Panc1 (cell line): Measurements from ENCODE around the gene GATD1. TPM values are rescaled to one million over a fixed set of nuclear protein-coding genes. Genes with fewer than 3 reads are reported as not detected.

Source experiments
- ATAC-seq: fragments of 200-7000 bp; cut with Tn5 transposase; 2 replicates; pipeline ENCODE4 v1.9.1; 2020; ENCODE audit warnings: mild to moderate bottlenecking, moderate library complexity
- BruUV-seq: library from RNA; stranded (reverse); fragments of 400-500 nt; replicated peaks from 2 replicates; lab custom pipeline; 2021; lab: Mats Ljungman, UMichigan
- CTCF ChIA-PET: fragments of 300-600 bp; sonication (Branson Sonifier 250); formaldehyde crosslinking; loops from one replicate; lab custom pipeline; 2022; ENCODE audit warnings: antibody characterized with exemption; lab: Charles Lee
- POLR2A ChIA-PET: fragments of 300-600 bp; sonication (Branson Sonifier 250); formaldehyde crosslinking; loops from one replicate; lab custom pipeline; 2022; ENCODE audit warnings: antibody characterized with exemption; lab: Charles Lee
- DNase-seq: peaks from one replicate; pipeline ENCODE4 v3.0.0-alpha.2; 2010; ENCODE audit warnings: low read depth, low spot score
- H3K27ac ChIP-seq: 2 replicates; pipeline ENCODE4 v1.5.1; 2011; ENCODE audit warnings: mild to moderate bottlenecking, low read length, inconsistent platforms
- H3K27me3 ChIP-seq: fragments of 200-500 bp; sonication (Bioruptor generic); 2 replicates; pipeline ENCODE4 v1.6.0; 2014; ENCODE audit warnings: low read length, inconsistent platforms; ENCODE audit not compliant: control insufficient read depth, insufficient read depth
- H3K36me3 ChIP-seq: fragments of 200-500 bp; sonication (Bioruptor generic); 2 replicates; pipeline ENCODE4 v1.5.1; 2014; ENCODE audit warnings: inconsistent platforms, mild to moderate bottlenecking, low read length, moderate library complexity; ENCODE audit not compliant: control insufficient read depth, insufficient read depth
- H3K4me1 ChIP-seq: 2 replicates; pipeline ENCODE4 v1.5.1; 2011; ENCODE audit warnings: inconsistent platforms, mild to moderate bottlenecking, low read length, moderate library complexity; ENCODE audit not compliant: control insufficient read depth, insufficient read depth
- H3K4me3 ChIP-seq, 2 experiments: 2 replicates each; pipeline ENCODE4 v1.5.1; 2011 to 2012; ENCODE audit warnings: low read depth in 2 of 2, low read length in 2 of 2, mild to moderate bottlenecking in 2 of 2, inconsistent platforms in 1 of 2, moderate library complexity in 1 of 2
- H3K9me3 ChIP-seq: fragments of 200-500 bp; sonication (Bioruptor generic); 2 replicates; pipeline ENCODE4 v1.5.1; 2014; ENCODE audit warnings: low read depth, mild to moderate bottlenecking, inconsistent platforms, low read length, moderate library complexity; ENCODE audit not compliant: control insufficient read depth, insufficient read depth
- POLR2AphosphoS5 ChIP-seq: IDR thresholded peaks from 2 replicates; pipeline ENCODE4 v1.6.1; 2012; ENCODE audit warnings: mild to moderate bottlenecking, low read depth, low read length, moderate library complexity
- SIN3A ChIP-seq: IDR thresholded peaks from 2 replicates; pipeline ENCODE4 v1.6.1; 2012; ENCODE audit warnings: low read depth, mild to moderate bottlenecking, low read length, moderate library complexity, borderline replicate concordance; ENCODE audit not compliant: insufficient read depth
- TCF7L2 ChIP-seq: IDR thresholded peaks from 2 replicates; pipeline ENCODE4 v1.6.1; 2011; ENCODE audit warnings: mild to moderate bottlenecking, low read depth, low read length, inconsistent platforms
- in situ Hi-C: cut with HindIII; loops from 2 replicates; pipeline ENCODE4 v1.10.0; 2016; ENCODE audit warnings: low sequenced_read_pairs, low pct_unique_long_range_greater_than_20kb
- intact Hi-C: fragments of 100-400 bp; cut with micrococcal nuclease; formaldehyde crosslinking; loops from one replicate; pipeline ENCODE4 v1.10.0; 2022; ENCODE audit not compliant: unreplicated experiment
- total RNA-seq: library from RNA; stranded (reverse); gene quantifications from one replicate; pipeline ENCODE4 v1.2.1, GENCODE V29; 2021; ENCODE audit not compliant: unreplicated experiment
- TF ChIP-seq, protein P1 (sequence below), 2 experiments: IDR thresholded peaks; 2 replicates each; pipeline ENCODE4 v1.6.1; 2011 to 2012; ENCODE audit warnings: low read depth in 2 of 2, control low read depth in 1 of 2, low read length in 1 of 2, mild to moderate bottlenecking in 1 of 2, moderate library complexity in 1 of 2; ENCODE audit not compliant: insufficient read depth in 1 of 2
- TF ChIP-seq, protein P2 (sequence below): fragments of 450-650 bp; IDR thresholded peaks from 2 replicates; pipeline ENCODE4 v1.5.1; 2017; ENCODE audit warnings: mild to moderate bottlenecking

The GATD1 gene
- total RNA-seq, 1 experiment from 2014 or later: 229 TPM

DNA sequence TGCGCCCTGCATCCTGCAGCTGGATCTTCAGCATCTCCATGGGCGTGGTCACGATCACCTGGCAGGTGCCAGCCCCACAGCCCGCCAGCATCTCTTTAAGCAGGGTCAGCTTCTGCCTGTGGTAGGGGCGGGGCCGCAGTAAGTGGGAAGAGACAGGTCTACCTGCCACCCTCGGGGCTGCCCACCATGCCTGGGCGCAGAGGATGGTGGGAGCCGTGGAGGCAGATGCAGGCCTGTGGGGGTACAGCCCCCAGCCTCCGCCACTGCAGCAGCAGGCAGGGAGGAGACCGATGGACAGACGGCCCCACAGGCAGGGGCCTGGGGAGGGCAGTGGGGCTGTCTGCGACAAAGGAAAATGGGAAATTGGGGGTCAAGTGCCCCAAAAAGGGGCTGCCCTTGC, 15.6 kb upstream of the GATD1 start:
- Histone ChIP-seq H3K27me3 (no peaks in the 10 kb centered on the region), H3K4me3 (no peak overlapping the region), H3K9me3 (no peaks in the 10 kb centered on the region), H3K4me1 (peaks cover 62% of the 10 kb centered on the region), H3K27ac (no peak overlapping the region; the same call in 1 of the 2 replicates), H3K36me3 (no peaks in the 10 kb centered on the region; the same call in none of the 2 replicates)
- ChIA-PET POLR2A (no interaction called here), CTCF (no interaction called here)
- ATAC-seq (no peak), DNase-seq (no peak)
- intact Hi-C loops (no loop called here), in situ Hi-C loops (no loop called here)
- TF ChIP-seq SIN3A (no peak), POLR2AphosphoS5 (no peak; the same call in 1 of the 2 replicates), TCF7L2 (no peak)
- TF ChIP-seq, protein P1, sequence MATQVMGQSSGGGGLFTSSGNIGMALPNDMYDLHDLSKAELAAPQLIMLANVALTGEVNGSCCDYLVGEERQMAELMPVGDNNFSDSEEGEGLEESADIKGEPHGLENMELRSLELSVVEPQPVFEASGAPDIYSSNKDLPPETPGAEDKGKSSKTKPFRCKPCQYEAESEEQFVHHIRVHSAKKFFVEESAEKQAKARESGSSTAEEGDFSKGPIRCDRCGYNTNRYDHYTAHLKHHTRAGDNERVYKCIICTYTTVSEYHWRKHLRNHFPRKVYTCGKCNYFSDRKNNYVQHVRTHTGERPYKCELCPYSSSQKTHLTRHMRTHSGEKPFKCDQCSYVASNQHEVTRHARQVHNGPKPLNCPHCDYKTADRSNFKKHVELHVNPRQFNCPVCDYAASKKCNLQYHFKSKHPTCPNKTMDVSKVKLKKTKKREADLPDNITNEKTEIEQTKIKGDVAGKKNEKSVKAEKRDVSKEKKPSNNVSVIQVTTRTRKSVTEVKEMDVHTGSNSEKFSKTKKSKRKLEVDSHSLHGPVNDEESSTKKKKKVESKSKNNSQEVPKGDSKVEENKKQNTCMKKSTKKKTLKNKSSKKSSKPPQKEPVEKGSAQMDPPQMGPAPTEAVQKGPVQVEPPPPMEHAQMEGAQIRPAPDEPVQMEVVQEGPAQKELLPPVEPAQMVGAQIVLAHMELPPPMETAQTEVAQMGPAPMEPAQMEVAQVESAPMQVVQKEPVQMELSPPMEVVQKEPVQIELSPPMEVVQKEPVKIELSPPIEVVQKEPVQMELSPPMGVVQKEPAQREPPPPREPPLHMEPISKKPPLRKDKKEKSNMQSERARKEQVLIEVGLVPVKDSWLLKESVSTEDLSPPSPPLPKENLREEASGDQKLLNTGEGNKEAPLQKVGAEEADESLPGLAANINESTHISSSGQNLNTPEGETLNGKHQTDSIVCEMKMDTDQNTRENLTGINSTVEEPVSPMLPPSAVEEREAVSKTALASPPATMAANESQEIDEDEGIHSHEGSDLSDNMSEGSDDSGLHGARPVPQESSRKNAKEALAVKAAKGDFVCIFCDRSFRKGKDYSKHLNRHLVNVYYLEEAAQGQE (IDR thresholded peaks at IDR 0.05; ENCODE audit: insufficient read depth in 1 of 2, low read depth in 2 of 2, low read length in 1 of 2): no peak
- TF ChIP-seq, protein P2, sequence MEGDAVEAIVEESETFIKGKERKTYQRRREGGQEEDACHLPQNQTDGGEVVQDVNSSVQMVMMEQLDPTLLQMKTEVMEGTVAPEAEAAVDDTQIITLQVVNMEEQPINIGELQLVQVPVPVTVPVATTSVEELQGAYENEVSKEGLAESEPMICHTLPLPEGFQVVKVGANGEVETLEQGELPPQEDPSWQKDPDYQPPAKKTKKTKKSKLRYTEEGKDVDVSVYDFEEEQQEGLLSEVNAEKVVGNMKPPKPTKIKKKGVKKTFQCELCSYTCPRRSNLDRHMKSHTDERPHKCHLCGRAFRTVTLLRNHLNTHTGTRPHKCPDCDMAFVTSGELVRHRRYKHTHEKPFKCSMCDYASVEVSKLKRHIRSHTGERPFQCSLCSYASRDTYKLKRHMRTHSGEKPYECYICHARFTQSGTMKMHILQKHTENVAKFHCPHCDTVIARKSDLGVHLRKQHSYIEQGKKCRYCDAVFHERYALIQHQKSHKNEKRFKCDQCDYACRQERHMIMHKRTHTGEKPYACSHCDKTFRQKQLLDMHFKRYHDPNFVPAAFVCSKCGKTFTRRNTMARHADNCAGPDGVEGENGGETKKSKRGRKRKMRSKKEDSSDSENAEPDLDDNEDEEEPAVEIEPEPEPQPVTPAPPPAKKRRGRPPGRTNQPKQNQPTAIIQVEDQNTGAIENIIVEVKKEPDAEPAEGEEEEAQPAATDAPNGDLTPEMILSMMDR: no peak
- BruUV-seq: no TSS peak

- Histone ChIP-seq H3K27ac (no peak overlapping the region), H3K27me3 (no peaks in the 10 kb centered on the region), H3K36me3 (no peaks in the 10 kb centered on the region; the same call in none of the 2 replicates), H3K9me3 (no peaks in the 10 kb centered on the region), H3K4me3 (no peak overlapping the region), H3K4me1 (peaks cover 62% of the 10 kb centered on the region)
- TF ChIP-seq TCF7L2 (no peak), POLR2AphosphoS5 (no peak), SIN3A (no peak)
- TF ChIP-seq, protein P2: no peak
- TF ChIP-seq, protein P1 (IDR thresholded peaks at IDR 0.05; ENCODE audit: insufficient read depth in 1 of 2, low read depth in 2 of 2, low read length in 1 of 2): no peak
- intact Hi-C loops: no loop called here
- ATAC-seq (no peak), DNase-seq (no peak)
- ChIA-PET POLR2A (no interaction called here), CTCF (no interaction called here)
- no TSS peak for BruUV-seq
- in situ Hi-C loops: no loop called here
These were observed 15.2 kb upstream of the GATD1 start for GRCh38 chr11:792535-792821.
